Smooth muscle cell (in vitro differentiated cells): ENCODE data around the gene KCNH2. TPM values are rescaled to one million over a fixed set of nuclear protein-coding genes. Genes with fewer than 3 reads are reported as not detected.

Experiments
- DNase-seq: peaks from one replicate; lab custom pipeline; 2025; ENCODE audit not compliant: unreplicated experiment; lab: John Stamatoyannopoulos, UW
- H2AFZ ChIP-seq: fragments of 200-600 bp; sonication (generic); 2 replicates; pipeline ENCODE4 v1.6.0; 2016; ENCODE audit warnings: antibody characterized with exemption, low read depth, mild to moderate bottlenecking
- H3F3A ChIP-seq: fragments of 200-600 bp; sonication (generic); 2 replicates; pipeline ENCODE4 v1.6.0; 2017; ENCODE audit warnings: antibody characterized with exemption, low read depth
- H3K27ac ChIP-seq: fragments of 200-600 bp; sonication (generic); 2 replicates; pipeline ENCODE4 v1.5.1; 2016; ENCODE audit warnings: low read depth, mild to moderate bottlenecking
- H3K27me3 ChIP-seq: fragments of 200-600 bp; sonication (generic); 2 replicates; pipeline ENCODE4 v1.6.1; 2016; ENCODE audit warnings: low read depth, mild to moderate bottlenecking
- H3K36me3 ChIP-seq: fragments of 200-600 bp; sonication (generic); 2 replicates; pipeline ENCODE4 v1.5.1; 2016; ENCODE audit warnings: low read depth
- H3K4me1 ChIP-seq: fragments of 200-600 bp; sonication (generic); 2 replicates; pipeline ENCODE4 v1.5.1; 2016; ENCODE audit warnings: low read depth
- H3K4me2 ChIP-seq: fragments of 200-600 bp; sonication (generic); 2 replicates; pipeline ENCODE4 v1.6.0; 2016; ENCODE audit warnings: mild to moderate bottlenecking
- H3K4me3 ChIP-seq: fragments of 200-600 bp; sonication (generic); 2 replicates; pipeline ENCODE4 v1.5.1; 2016; ENCODE audit warnings: mild to moderate bottlenecking
- H3K79me2 ChIP-seq: fragments of 200-600 bp; sonication (generic); 2 replicates; pipeline ENCODE4 v1.6.0; 2016; ENCODE audit warnings: low read depth, mild to moderate bottlenecking
- H3K9ac ChIP-seq: fragments of 200-600 bp; sonication (generic); 2 replicates; pipeline ENCODE4 v1.6.0; 2016; ENCODE audit warnings: low read depth
- H3K9me3 ChIP-seq: fragments of 200-600 bp; sonication (generic); replicated peaks from 2 replicates; pipeline ENCODE4 v1.5.1; 2016; ENCODE audit warnings: low read depth
- H4K20me1 ChIP-seq: fragments of 200-600 bp; sonication (generic); 2 replicates; pipeline ENCODE4 v1.6.0; 2016; ENCODE audit warnings: low read depth
- WGBS: methylation state at CpG from one replicate; pipeline ENCODE4 v1.1.7; 2016; ENCODE audit warnings: low lambda C conversion rate; 5-methylcytosine and 5-hydroxymethylcytosine counted together
- polyA plus RNA-seq: library from polyadenylated mRNA; unstranded; fragments of >200 nt; fragmentation: Nextera tagmentation; extraction: Ambion mirVana; gene quantifications from 2 replicates; pipeline ENCODE4 v1.2.1, GENCODE V29; 2016
- total RNA-seq: library from RNA; depleted of rRNA; stranded (reverse); fragments of >200 nt; gene quantifications from 2 replicates; pipeline ENCODE4 v1.2.3, GENCODE V29; 2014
- TF ChIP-seq, protein P1 (sequence below): fragments of 200-600 bp; sonication (generic); IDR thresholded peaks from 2 replicates; pipeline ENCODE4 v1.5.1; 2017; ENCODE audit warnings: borderline replicate concordance, mild to moderate bottlenecking, antibody characterized with exemption; ENCODE audit not compliant: insufficient read depth, poor library complexity, severe bottlenecking

The KCNH2 gene
- total and polyA plus RNA-seq, 2 experiments from 2014 or later: 12.9 to 37.7 TPM

DNA sequence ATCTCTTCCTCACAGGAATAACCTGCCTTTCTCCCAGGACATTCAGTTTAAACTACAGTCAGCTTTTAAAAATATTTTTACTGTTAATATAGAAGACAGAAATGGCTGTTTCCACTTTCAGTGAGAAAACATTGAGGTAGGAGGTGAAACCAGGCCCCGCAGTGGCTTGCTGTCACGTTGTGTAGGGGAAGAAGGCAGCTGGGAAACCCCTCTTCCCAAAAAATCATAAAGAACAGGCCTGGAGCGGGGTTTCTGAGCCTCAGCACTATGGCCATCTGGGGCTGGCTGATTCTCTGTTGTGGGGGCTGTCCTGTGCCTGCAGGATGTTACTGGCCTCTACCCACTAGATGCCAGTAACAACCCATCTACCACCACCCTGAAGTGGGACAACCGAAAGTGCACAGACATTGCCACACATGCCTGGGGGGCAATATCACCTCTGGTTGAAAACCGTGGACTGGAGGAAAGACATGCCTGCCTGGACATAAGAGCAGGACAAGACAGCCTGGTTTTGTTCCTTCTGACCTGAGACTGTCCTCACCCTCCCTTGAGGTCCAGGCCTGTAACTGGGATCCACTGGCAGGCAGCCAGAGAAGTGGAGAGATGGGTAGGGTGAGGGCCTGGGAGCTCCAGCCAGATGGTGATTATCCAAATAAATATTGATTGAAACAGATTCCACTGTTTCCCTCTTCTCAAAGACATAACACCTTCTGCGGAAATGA lies 43.9 kb downstream of the KCNH2 start:
- no peaks in the 10 kb centered on the region for H4K20me1 ChIP-seq
- peaks cover 2% of the 10 kb centered on the region for H3F3A ChIP-seq
- H3K79me2 ChIP-seq: no peaks in the 10 kb centered on the region
- no peaks in the 10 kb centered on the region for H3K9me3 ChIP-seq
- TF ChIP-seq, protein P1, sequence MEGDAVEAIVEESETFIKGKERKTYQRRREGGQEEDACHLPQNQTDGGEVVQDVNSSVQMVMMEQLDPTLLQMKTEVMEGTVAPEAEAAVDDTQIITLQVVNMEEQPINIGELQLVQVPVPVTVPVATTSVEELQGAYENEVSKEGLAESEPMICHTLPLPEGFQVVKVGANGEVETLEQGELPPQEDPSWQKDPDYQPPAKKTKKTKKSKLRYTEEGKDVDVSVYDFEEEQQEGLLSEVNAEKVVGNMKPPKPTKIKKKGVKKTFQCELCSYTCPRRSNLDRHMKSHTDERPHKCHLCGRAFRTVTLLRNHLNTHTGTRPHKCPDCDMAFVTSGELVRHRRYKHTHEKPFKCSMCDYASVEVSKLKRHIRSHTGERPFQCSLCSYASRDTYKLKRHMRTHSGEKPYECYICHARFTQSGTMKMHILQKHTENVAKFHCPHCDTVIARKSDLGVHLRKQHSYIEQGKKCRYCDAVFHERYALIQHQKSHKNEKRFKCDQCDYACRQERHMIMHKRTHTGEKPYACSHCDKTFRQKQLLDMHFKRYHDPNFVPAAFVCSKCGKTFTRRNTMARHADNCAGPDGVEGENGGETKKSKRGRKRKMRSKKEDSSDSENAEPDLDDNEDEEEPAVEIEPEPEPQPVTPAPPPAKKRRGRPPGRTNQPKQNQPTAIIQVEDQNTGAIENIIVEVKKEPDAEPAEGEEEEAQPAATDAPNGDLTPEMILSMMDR: no peak
- H3K27ac ChIP-seq: no peak overlapping the region
- no peak overlapping the region for H2AFZ ChIP-seq
- 91% methylated on average over 6 of the region's 6 CpGs for WGBS
- no peak overlapping the region for H3K4me3 ChIP-seq
- H3K27me3 ChIP-seq: no peaks in the 10 kb centered on the region
- no peak for DNase-seq
- H3K4me2 ChIP-seq: no peak overlapping the region
- H3K9ac ChIP-seq: no peak overlapping the region
- H3K4me1 ChIP-seq: peaks cover 4% of the 10 kb centered on the region
- no peaks in the 10 kb centered on the region for H3K36me3 ChIP-seq

DNA sequence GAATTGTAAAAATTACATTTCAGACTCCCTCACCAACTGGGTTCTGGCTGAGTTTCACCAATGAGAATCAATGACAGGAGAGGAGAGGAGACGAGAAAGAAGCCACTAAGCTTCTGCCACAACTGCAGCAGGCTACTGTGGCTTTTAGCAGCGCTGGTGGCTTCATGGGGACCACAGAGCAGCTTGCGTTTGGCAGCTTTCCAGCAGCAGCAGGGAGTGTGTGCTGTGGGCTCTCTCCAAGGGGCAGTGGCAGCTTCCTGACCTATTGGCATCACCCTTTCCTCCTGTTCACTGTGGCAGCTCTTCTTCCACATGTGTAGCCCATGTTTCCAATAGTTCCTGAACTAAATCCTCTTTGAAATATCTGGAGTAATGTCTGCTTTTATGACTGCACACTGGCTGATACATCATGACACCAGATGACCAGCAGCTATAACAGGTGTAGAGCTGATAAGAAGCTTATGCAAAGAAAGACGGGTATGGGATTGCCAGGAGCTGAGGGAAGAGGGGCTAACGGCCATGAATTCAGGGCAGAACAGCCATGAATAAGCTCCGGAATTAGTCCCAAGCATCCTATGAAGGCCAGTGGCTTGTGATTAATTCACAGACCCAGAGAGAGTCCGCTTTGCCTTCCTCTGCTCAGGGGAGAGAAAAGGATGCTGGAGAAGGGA lies 46.8 kb downstream of the KCNH2 start:
- Histone ChIP-seq H4K20me1 (no peaks in the 10 kb centered on the region), H3K36me3 (no peaks in the 10 kb centered on the region), H3K4me1 (no peaks in the 10 kb centered on the region), H3K9ac (no peak overlapping the region), H3K4me3 (no peak overlapping the region), H3K27me3 (no peaks in the 10 kb centered on the region), H3K4me2 (no peak overlapping the region), H3K9me3 (no peaks in the 10 kb centered on the region), H3K27ac (no peak overlapping the region), H3F3A (no peaks in the 10 kb centered on the region), H3K79me2 (no peaks in the 10 kb centered on the region), H2AFZ (no peak overlapping the region)
- WGBS: 74% methylated on average over 7 of the region's 7 CpGs
- no peak for DNase-seq
- TF ChIP-seq, protein P1: no peak

DNA sequence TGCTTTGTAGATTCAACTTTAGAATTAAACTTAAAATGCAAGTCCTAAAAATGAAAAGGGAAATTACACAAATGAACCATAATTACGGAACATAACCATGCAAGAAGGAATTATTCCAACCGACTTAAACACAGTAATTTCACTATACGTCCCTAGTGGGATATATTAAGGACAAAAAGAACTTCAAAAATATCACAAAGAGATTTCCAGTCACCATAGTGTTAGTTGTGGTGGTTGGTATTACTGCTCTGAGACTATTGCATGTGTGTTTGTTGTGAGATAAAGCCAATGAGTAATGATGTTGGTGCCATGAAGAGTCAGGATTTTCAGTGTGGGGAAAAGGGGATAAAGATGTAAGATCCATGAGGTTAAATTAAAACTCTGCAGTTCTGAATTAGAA lies 49.6 kb downstream of the KCNH2 start:
- DNase-seq: no peak
- H3K36me3 ChIP-seq: no peaks in the 10 kb centered on the region
- H3K9ac ChIP-seq: no peak overlapping the region
- H3K4me3 ChIP-seq: no peak overlapping the region
- H3K27me3 ChIP-seq: no peaks in the 10 kb centered on the region
- H3K4me2 ChIP-seq: peak overlapping the region; percentile 47
- H3K4me1 ChIP-seq: no peaks in the 10 kb centered on the region
- 74% methylated on average over 3 of the region's 3 CpGs for WGBS
- no peak overlapping the region for H2AFZ ChIP-seq
- no peaks in the 10 kb centered on the region for H3K9me3 ChIP-seq
- peak overlapping the region; percentile 9 for H3K27ac ChIP-seq
- H3F3A ChIP-seq: no peaks in the 10 kb centered on the region
- TF ChIP-seq, protein P1: no peak
- no peaks in the 10 kb centered on the region for H3K79me2 ChIP-seq
- no peaks in the 10 kb centered on the region for H4K20me1 ChIP-seq

DNA sequence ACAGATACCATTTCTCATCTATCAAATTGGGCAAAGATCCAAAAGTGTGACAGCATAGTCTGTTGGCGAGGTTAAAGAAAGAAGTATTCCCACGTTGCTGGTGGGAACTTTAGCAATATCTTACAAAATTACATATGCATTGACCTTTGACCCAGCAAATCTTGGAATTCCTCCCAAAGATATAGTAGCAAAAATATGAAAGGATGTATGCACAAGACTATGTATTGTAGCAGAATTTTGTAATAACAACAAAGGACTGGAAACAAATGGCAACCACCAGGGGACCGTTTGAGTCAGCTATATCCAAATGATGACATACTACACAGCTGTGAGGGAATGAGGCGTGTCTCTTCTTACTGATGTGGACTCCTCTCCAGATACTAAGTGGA lies 50.2 kb downstream of the KCNH2 start:
- TF ChIP-seq, protein P1: peak; percentile 14
- H3K4me2 ChIP-seq: peak overlapping the region; percentile 47
- H3K4me1 ChIP-seq: no peaks in the 10 kb centered on the region
- no peaks in the 10 kb centered on the region for H3K79me2 ChIP-seq
- H3K27ac ChIP-seq: no peak overlapping the region
- WGBS: 48% methylated on average over 4 of the region's 4 CpGs
- H3F3A ChIP-seq: no peaks in the 10 kb centered on the region
- H3K9ac ChIP-seq: no peak overlapping the region
- no peaks in the 10 kb centered on the region for H3K36me3 ChIP-seq
- H2AFZ ChIP-seq: no peak overlapping the region
- DNase-seq: no peak
- H4K20me1 ChIP-seq: no peaks in the 10 kb centered on the region
- no peak overlapping the region for H3K4me3 ChIP-seq
- no peaks in the 10 kb centered on the region for H3K9me3 ChIP-seq
- no peaks in the 10 kb centered on the region for H3K27me3 ChIP-seq
